WTC11 (cell line): ENCODE results near the gene GJA5. TPM values are rescaled to one million over a fixed set of nuclear protein-coding genes. Genes with fewer than 3 reads are reported as not detected.

ENCODE experiments used
- ATAC-seq: fragments of 200-7000 bp; cut with Tn5 transposase; 2 replicates; pipeline ENCODE4 v1.10.0; 2021; ENCODE audit warnings: mild to moderate bottlenecking, moderate library complexity
- CTCF ChIA-PET: fragments of 300-600 bp; sonication (Branson Sonifier 250); formaldehyde crosslinking; loops from one replicate; lab custom pipeline; 2021; ENCODE audit warnings: antibody characterized with exemption; lab: Charles Lee
- POLR2A ChIA-PET: fragments of 350-600 bp; sonication (Branson Sonifier 250); formaldehyde crosslinking; loops from one replicate; lab custom pipeline; 2021; ENCODE audit warnings: antibody characterized with exemption; lab: Charles Lee
- DNase-seq: peaks from one replicate; pipeline ENCODE4 v3.0.0; 2021; ENCODE audit warnings: low spot score
- H3K27ac Mint-ChIP-seq: 2 replicates; pipeline ENCODE4 v1.8.0; 2021; ENCODE audit warnings: mixed read lengths
- H3K27me3 Mint-ChIP-seq: 2 replicates; pipeline ENCODE4 v1.8.0; 2021; ENCODE audit warnings: low read depth, mild to moderate bottlenecking, moderate library complexity, mixed read lengths
- H3K36me3 Mint-ChIP-seq: 2 replicates; pipeline ENCODE4 v1.8.0; 2021; ENCODE audit warnings: mixed read lengths
- H3K4me1 Mint-ChIP-seq: 2 replicates; pipeline ENCODE4 v1.8.0; 2022; ENCODE audit warnings: mixed read lengths
- H3K4me3 Mint-ChIP-seq: 2 replicates; pipeline ENCODE4 v1.8.0; 2021; ENCODE audit warnings: mild to moderate bottlenecking, moderate library complexity, mixed read lengths
- H3K9me3 Mint-ChIP-seq: 2 replicates; pipeline ENCODE4 v1.8.0; 2021; ENCODE audit warnings: mixed read lengths
- ATF2 ChIP-seq: sonication (generic); formaldehyde crosslinking; IDR thresholded peaks from 2 replicates; pipeline ENCODE4 v1.8.1; 2022; ENCODE audit warnings: low read depth, missing genetic modification reagents, borderline replicate concordance
- CDX4 ChIP-seq: fragments of 250-450 bp; sonication (Bioruptor Pico); IDR thresholded peaks from 2 replicates; pipeline ENCODE4 v1.9.0; 2021; ENCODE audit warnings: moderate library complexity, mild to moderate bottlenecking, inconsistent platforms, borderline replicate concordance
- CREB1 ChIP-seq: sonication (generic); formaldehyde crosslinking; IDR thresholded peaks from 2 replicates; pipeline ENCODE4 v1.8.0; 2023; ENCODE audit warnings: mild to moderate bottlenecking, missing genetic modification reagents
- ETV6 ChIP-seq: sonication (generic); formaldehyde crosslinking; IDR thresholded peaks from 2 replicates; pipeline ENCODE4 v1.8.1; 2022; ENCODE audit warnings: mild to moderate bottlenecking, missing genetic modification reagents
- FOXK1 ChIP-seq: sonication (generic); formaldehyde crosslinking; IDR thresholded peaks from 2 replicates; pipeline ENCODE4 v1.8.0; 2022; ENCODE audit warnings: mild to moderate bottlenecking, moderate library complexity, missing genetic modification reagents
- FOXP1 ChIP-seq: sonication (generic); formaldehyde crosslinking; IDR thresholded peaks from 2 replicates; pipeline ENCODE4 v1.8.0; 2022; ENCODE audit warnings: missing genetic modification reagents, mild to moderate bottlenecking, moderate library complexity, borderline replicate concordance
- GRHL2 ChIP-seq: fragments of 250-450 bp; sonication (Bioruptor Pico); IDR thresholded peaks from 2 replicates; pipeline ENCODE4 v1.8.0; 2022; ENCODE audit warnings: mild to moderate bottlenecking, moderate library complexity; ENCODE audit not compliant: insufficient replicate concordance, severe bottlenecking
- GTF2I ChIP-seq: fragments of 250-450 bp; sonication (Bioruptor Pico); conservative IDR thresholded peaks from 2 replicates; pipeline ENCODE4 v1.4.0; 2021; ENCODE audit warnings: mild to moderate bottlenecking
- KAT7 ChIP-seq: sonication (generic); formaldehyde crosslinking; IDR thresholded peaks from 2 replicates; pipeline ENCODE4 v1.8.1; 2023; ENCODE audit warnings: missing genetic modification reagents, mild to moderate bottlenecking, borderline replicate concordance
- MLX ChIP-seq: sonication (generic); formaldehyde crosslinking; IDR thresholded peaks from 2 replicates; pipeline ENCODE4 v1.8.1; 2023; ENCODE audit warnings: mild to moderate bottlenecking, missing genetic modification reagents, moderate library complexity
- MXD4 ChIP-seq: fragments of 250-450 bp; sonication (Bioruptor Pico); IDR thresholded peaks from 2 replicates; pipeline ENCODE4 v1.8.0; 2021; ENCODE audit warnings: mild to moderate bottlenecking, moderate library complexity, borderline replicate concordance
- MYBL2 ChIP-seq: sonication (generic); formaldehyde crosslinking; IDR thresholded peaks from 2 replicates; pipeline ENCODE4 v1.8.1; 2023; ENCODE audit warnings: mild to moderate bottlenecking, moderate library complexity, missing genetic modification reagents
- NFATC4 ChIP-seq: fragments of 250-450 bp; sonication (Bioruptor Pico); IDR thresholded peaks from 2 replicates; pipeline ENCODE4 v1.9.0; 2021; ENCODE audit warnings: mild to moderate bottlenecking
- NR2C2 ChIP-seq: sonication (generic); formaldehyde crosslinking; IDR thresholded peaks from 2 replicates; pipeline ENCODE4 v1.8.0; 2022; ENCODE audit warnings: mild to moderate bottlenecking, missing genetic modification reagents
- PRDM15 ChIP-seq: sonication (generic); formaldehyde crosslinking; IDR thresholded peaks from 2 replicates; pipeline ENCODE4 v1.8.0; 2022; ENCODE audit warnings: missing genetic modification reagents
- RELA ChIP-seq: sonication (generic); formaldehyde crosslinking; IDR thresholded peaks from 2 replicates; pipeline ENCODE4 v1.8.1; 2022; ENCODE audit warnings: missing genetic modification reagents, mild to moderate bottlenecking, borderline replicate concordance
- RORB ChIP-seq: fragments of 250-450 bp; sonication (Bioruptor Pico); IDR thresholded peaks from 2 replicates; pipeline ENCODE4 v1.9.0; 2021; ENCODE audit warnings: mild to moderate bottlenecking
- SMAD4 ChIP-seq: sonication (generic); formaldehyde crosslinking; IDR thresholded peaks from 2 replicates; pipeline ENCODE4 v1.8.0; 2022; ENCODE audit warnings: mild to moderate bottlenecking, missing genetic modification reagents
- SOX15 ChIP-seq: fragments of 250-450 bp; sonication (Bioruptor Pico); IDR thresholded peaks from 2 replicates; pipeline ENCODE4 v1.9.0; 2021; ENCODE audit warnings: mild to moderate bottlenecking
- TEAD1 ChIP-seq: sonication (generic); formaldehyde crosslinking; IDR thresholded peaks from 2 replicates; pipeline ENCODE4 v1.8.0; 2022; ENCODE audit warnings: mild to moderate bottlenecking, missing genetic modification reagents
- ZBTB21 ChIP-seq: sonication (generic); formaldehyde crosslinking; IDR thresholded peaks from 2 replicates; pipeline ENCODE4 v1.8.1; 2023; ENCODE audit warnings: mild to moderate bottlenecking, missing genetic modification reagents, borderline replicate concordance
- ZNF121 ChIP-seq: sonication (generic); formaldehyde crosslinking; IDR thresholded peaks from 2 replicates; pipeline ENCODE4 v1.8.0; 2023; ENCODE audit warnings: missing genetic modification reagents
- ZNF232 ChIP-seq: sonication (generic); formaldehyde crosslinking; IDR thresholded peaks from 2 replicates; pipeline ENCODE4 v1.8.0; 2022; ENCODE audit warnings: mild to moderate bottlenecking, missing genetic modification reagents
- ZNF317 ChIP-seq: sonication (generic); formaldehyde crosslinking; IDR thresholded peaks from 2 replicates; pipeline ENCODE4 v1.8.1; 2023; ENCODE audit warnings: low read depth, mild to moderate bottlenecking, moderate library complexity, missing genetic modification reagents, borderline replicate concordance
- ZNF396 ChIP-seq: fragments of 250-450 bp; sonication (Bioruptor Pico); IDR thresholded peaks from 2 replicates; pipeline ENCODE4 v1.8.0; 2021; ENCODE audit warnings: mild to moderate bottlenecking, moderate library complexity, borderline replicate concordance
- total RNA-seq: library from RNA; stranded (reverse); gene quantifications from 3 replicates; pipeline ENCODE4 v1.2.3, GENCODE V29; 2021
- TF ChIP-seq, protein P1 (sequence below): sonication (generic); formaldehyde crosslinking; IDR thresholded peaks from 2 replicates; pipeline ENCODE4 v1.8.1; 2022; ENCODE audit warnings: low read depth, mild to moderate bottlenecking, moderate library complexity, missing genetic modification reagents, borderline replicate concordance
- TF ChIP-seq, protein P2 (sequence below): sonication (generic); formaldehyde crosslinking; IDR thresholded peaks from 2 replicates; pipeline ENCODE4 v1.8.0; 2023; ENCODE audit warnings: missing genetic modification reagents

Gene GJA5
- total RNA-seq, 1 experiment from 2014 or later: 2.2 TPM

DNA sequence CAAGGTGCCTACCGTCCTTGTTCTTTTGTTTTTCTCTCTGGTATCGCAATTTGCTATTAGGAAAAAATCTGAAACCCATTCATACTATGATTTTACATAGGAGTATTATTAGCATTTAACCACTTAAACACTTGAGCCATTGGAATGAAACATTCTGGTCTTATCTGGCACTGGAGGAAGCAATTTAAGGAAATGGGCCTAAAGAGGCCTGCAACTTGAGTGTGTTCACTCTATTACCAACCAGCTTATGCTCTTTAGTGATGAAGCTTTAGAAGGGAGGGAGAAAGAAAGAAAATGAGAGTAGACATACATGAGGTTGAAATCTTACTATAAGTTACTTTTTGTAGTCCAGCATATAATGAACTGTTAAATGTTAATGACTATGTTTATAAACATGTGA, 5.7 kb downstream of the GJA5 start:
- Mint-ChIP-seq H3K27me3 (no peaks in the 10 kb centered on the region), H3K4me3 (no peak overlapping the region), H3K9me3 (no peaks in the 10 kb centered on the region), H3K4me1 (peaks cover 3% of the 10 kb centered on the region), H3K27ac (no peak overlapping the region), H3K36me3 (no peaks in the 10 kb centered on the region)
- CTCF ChIA-PET: interaction anchor here (0.6 kb wide), 1 partner anchor 137 kb away, joined by 3 read pairs; no protein-coding TSS in a partner anchor
- no peak for DNase-seq
- no peak for ATAC-seq
- no peak for TF ChIP-seq ATF2 (CRISPR knock-in tag)
- TF ChIP-seq, protein P1, sequence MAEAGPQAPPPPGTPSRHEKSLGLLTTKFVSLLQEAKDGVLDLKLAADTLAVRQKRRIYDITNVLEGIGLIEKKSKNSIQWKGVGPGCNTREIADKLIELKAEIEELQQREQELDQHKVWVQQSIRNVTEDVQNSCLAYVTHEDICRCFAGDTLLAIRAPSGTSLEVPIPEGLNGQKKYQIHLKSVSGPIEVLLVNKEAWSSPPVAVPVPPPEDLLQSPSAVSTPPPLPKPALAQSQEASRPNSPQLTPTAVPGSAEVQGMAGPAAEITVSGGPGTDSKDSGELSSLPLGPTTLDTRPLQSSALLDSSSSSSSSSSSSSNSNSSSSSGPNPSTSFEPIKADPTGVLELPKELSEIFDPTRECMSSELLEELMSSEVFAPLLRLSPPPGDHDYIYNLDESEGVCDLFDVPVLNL (CRISPR knock-in tag): no peak
- no peak for TF ChIP-seq MXD4 (CRISPR knock-in tag)
- TF ChIP-seq CDX4 (CRISPR knock-in tag): no peak
- TF ChIP-seq ZNF232 (CRISPR knock-in tag): no peak
- no peak for TF ChIP-seq RORB
- TF ChIP-seq GRHL2 (CRISPR knock-in tag): no peak
- no peak for TF ChIP-seq SOX15 (CRISPR knock-in tag)
- TF ChIP-seq GTF2I (CRISPR knock-in tag): no peak
- POLR2A ChIA-PET: no interaction called here

DNA sequence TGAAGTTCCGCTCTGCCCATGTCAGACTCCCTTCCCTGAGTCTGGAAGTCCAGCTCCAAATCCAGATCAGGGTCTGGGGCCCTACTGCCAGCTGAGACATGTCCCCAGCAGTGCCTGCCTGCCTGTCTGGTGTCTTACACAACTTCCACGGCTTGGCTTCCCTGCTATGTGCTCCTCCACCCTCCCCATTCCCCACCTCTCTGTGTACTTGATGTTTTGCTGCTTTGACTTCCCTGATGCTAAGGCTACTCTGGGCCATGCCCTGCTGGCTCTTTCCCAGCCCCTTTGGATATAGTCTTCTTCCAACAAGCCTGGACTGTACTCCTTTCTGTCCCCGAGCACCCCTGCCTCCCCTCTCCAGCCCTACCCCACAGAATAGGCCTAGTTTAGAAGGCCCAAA, 7.3 kb downstream of the GJA5 start:
- peaks cover 3% of the 10 kb centered on the region for H3K4me1 Mint-ChIP-seq
- TF ChIP-seq NFATC4: no peak
- TF ChIP-seq FOXP1: no peak
- TF ChIP-seq MXD4 (CRISPR knock-in tag): no peak
- TF ChIP-seq, protein P2, sequence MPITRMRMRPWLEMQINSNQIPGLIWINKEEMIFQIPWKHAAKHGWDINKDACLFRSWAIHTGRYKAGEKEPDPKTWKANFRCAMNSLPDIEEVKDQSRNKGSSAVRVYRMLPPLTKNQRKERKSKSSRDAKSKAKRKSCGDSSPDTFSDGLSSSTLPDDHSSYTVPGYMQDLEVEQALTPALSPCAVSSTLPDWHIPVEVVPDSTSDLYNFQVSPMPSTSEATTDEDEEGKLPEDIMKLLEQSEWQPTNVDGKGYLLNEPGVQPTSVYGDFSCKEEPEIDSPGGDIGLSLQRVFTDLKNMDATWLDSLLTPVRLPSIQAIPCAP (CRISPR knock-in tag): no peak
- TF ChIP-seq SMAD4 (CRISPR knock-in tag): no peak
- no peak for TF ChIP-seq MLX (CRISPR knock-in tag)
- TF ChIP-seq MYBL2 (CRISPR knock-in tag): no peak
- no peak for TF ChIP-seq FOXK1 (CRISPR knock-in tag)
- TF ChIP-seq CREB1: no peak
- no peak for TF ChIP-seq NR2C2 (CRISPR knock-in tag)
- TF ChIP-seq ETV6: no peak
- no peak for TF ChIP-seq ZNF121 (CRISPR knock-in tag)
- no peak for TF ChIP-seq RELA (CRISPR knock-in tag)
- TF ChIP-seq ZBTB21 (CRISPR knock-in tag): no peak
- no peak for TF ChIP-seq KAT7 (CRISPR knock-in tag)
- TF ChIP-seq PRDM15 (CRISPR knock-in tag): no peak
- no peak for TF ChIP-seq ZNF317 (CRISPR knock-in tag)
- no peak for TF ChIP-seq TEAD1 (CRISPR knock-in tag)
- TF ChIP-seq ZNF396: no peak
- POLR2A ChIA-PET: no interaction called here
- no peaks in the 10 kb centered on the region for H3K9me3 Mint-ChIP-seq
- ATAC-seq (no peak), DNase-seq (no peak)
- no peak overlapping the region for H3K27ac Mint-ChIP-seq
- H3K27me3 Mint-ChIP-seq: no peaks in the 10 kb centered on the region
- no peak overlapping the region for H3K4me3 Mint-ChIP-seq
- CTCF ChIA-PET: interaction anchor here (3.2 kb wide), 1 partner anchor 140 kb away, joined by 10 read pairs; no protein-coding TSS in a partner anchor
- no peaks in the 10 kb centered on the region for H3K36me3 Mint-ChIP-seq
